ENCODE data around the gene ATG7.
A peak's percentile ranks its signal among the peaks of the same experiment; 100 is the strongest.
"Not testable (repeated sequence)": the region's sequence is repeated elsewhere in the genome, so short reads cannot be mapped to it uniquely, and the experiment has no call there.

ATG7 gene

DNA sequence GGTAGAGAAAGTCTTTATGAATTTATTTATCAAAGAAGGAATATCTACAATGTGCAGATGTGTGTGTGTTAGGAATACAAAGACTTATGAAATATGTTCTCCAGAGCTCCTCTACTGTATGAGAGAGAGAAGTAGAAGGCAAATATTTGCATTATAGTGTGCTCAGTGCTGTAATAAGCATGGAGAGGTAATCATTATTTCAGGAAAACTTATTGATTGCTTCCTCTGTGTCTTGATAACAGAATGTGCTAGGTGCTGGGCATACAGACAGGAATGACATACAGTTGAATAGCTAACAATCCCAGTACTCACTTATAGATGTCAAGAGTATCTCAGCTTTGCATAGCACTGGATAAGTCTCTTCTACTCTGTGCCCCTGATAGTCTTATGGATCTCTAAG lies 30.2 kb downstream of the ATG7 start:
- DNase-seq: no peak

GRCh38 chr3:11304175-11304574 lies 32.0 kb downstream of the ATG7 start:
- no peak for DNase-seq

DNA sequence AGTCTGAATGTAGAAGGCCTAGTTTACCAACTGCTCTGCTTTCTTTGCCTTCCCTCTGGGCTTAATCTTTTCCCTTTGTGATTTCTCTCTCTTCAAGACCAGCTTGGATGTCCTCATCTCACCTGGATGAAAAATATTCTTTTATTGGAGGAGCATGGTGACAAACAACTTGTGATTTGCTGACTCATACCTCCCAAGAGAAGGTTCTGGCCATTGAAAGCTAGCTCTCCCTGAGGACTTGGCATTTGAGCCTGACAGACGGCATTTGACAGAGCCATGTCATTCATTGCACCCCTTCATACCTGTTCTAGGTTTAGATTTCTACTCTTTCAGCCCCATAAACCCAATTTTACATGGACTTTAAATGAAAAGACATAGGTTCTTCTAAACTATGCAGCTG lies 33.3 kb downstream of the ATG7 start:
- no peak for DNase-seq

- peak; percentile 70 for DNase-seq
These were observed 34.8 kb downstream of the ATG7 start for GRCh38 chr3:11306817-11307589.

- no peak for DNase-seq
These were observed 35.7 kb downstream of the ATG7 start for GRCh38 chr3:11307830-11308432.

DNA sequence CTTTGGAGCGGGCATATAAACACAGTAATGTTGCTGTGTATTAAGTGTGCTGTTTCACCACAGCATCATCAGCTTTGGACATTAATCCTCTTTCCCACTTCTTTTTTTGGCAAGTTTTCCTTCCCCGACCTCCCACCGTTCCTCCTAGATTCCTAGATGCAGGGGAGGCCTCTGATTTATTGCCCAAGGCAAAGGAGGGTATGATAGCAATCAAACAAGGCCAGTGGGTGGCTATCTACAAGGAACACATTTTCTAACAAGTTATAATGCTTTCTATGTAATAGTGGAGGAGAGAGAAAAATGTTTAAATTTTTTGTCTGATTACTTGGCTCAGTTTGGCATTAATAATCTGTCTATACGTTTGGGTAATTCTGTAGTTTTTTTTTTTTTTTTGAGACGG lies 38.1 kb downstream of the ATG7 start:
- DNase-seq: no peak

DNA sequence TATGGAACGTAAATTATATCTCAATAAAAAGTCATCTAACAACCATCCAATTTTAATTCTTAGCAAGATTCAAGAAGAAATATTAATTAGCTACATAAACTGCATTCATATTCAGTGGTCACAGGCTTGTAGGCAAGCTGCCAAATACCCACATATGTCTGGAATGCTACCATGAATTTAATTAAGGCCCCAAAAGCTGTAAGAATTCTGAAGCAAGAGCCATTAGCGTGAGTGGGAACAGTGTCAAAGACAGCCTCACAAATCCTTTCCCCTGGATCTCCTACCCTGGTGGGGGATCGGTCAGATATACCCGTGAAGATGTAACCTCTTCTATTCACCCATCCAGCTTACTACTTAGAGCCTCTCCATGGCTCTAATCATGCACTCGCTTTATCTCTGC lies 40.0 kb downstream of the ATG7 start:
- DNase-seq: no peak

DNA sequence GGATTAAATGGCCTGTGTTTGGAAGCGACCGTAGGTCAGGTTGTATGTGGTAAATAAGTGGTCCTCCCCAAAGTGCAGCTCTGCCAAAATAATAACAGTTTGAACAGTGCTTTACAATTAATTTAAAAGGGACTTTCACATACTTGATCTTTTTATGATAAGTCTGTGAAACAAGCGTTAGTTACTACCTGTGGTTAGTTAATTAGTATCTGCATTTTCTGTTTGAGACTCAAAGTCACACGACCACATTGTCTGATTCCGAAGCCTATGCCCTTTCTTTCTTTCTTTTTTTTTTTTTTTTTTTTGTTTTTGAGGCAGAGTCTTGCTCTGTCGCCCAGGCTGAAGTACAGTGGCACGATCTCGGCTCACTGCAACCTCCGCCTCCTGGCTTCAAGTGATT lies 45.1 kb downstream of the ATG7 start:
- DNase-seq: no peak

DNA sequence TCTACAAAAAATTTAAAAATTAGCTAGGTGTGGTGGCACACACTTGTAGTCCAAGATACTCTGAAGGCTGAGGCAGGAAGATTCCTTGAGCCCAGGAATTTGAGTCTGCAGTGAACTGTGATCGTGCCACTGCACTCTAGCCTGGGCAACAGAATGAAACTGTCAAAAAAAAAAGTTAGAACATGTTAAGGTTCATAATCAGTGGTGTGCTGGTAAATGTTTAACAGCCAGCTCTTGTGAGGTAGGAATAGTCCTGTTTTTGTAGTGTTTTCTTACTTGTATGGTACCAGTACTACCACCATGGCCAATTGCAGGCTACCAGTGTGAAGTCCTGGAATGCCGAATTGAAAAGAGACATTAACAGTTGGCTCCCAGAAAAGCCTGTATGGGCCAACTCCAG lies 50.7 kb downstream of the ATG7 start:
- DNase-seq: no peak

DNA sequence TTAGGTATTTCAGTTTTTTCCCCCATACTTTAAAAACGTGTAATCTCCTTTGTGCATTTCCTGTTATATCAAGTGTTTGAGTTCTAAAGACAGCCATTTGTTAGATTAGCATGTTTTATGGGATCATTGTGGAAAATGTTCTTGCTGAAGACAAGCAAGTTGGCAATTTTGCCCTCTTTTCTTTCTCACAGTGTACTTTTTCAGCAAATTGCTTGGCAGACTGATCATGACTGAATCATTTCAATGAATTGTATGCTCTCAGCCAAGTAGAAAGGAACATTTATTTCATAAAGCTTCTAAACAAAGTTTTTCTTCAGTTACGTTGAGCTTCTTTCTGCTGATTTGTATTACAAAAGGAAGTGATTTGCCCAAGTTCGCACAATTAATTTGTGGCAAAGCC lies 51.6 kb downstream of the ATG7 start:
- no peak for DNase-seq

DNA sequence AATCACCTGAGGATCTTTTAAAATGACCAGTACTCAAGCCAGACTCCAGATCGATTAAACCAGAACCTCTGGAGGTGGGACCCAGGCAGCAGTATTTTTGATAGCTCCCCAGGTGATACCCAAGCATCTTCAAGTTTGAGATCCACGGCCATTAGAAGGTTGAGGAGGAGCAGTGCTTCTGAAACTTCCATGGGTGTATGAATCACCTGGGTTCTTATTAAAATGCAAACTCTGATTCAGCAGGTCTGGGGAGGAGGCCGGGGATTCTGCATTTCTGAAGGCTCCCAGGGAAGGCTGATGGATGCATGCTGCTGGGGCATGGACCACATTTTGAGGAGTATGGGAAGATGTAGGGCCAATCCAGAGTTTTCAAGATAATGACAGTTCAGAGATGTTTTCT lies 55.4 kb downstream of the ATG7 start:
- DNase-seq: no peak

- DNase-seq: no peak
These were observed 56.2 kb downstream of the ATG7 start for GRCh38 chr3:11328196-11328945.

GRCh38 chr3:11329777-11330176 lies 57.6 kb downstream of the ATG7 start:
- DNase-seq: no peak

- DNase-seq: no peak
These were observed 58.9 kb downstream of the ATG7 start for GRCh38 chr3:11331101-11331500.

DNA sequence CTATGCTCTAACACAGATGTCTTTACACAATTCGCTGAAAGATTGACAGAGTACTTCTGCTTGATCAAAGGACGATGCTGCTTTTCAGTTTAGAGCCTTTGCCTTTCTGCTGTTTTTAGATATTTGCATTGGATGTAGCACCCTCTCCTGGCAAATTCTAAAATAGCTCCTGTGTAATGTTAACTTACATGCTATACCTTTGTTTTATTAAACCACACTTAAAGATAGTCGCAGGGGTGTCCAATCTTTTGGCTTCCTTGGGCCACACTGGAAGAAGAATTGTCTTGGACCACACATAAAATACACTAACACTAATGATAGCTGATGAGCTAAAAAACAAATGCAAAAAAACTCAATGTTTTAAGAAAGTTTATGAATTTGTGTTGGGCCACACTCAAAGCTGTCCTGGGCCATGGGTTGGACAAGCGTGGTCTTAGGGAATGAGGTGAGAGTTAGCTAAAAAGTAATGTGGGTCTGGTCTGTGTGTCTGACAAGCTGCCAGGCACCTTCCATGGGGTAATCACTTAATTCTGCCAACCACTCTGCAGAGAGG lies 62.9 kb downstream of the ATG7 start:
- peak; percentile 27 for DNase-seq

GRCh38 chr3:11339541-11339940 lies 67.3 kb downstream of the ATG7 start:
- no peak for DNase-seq

GRCh38 chr3:11346416-11346815 lies 74.2 kb downstream of the ATG7 start:
- peak; percentile 2 for DNase-seq

DNA sequence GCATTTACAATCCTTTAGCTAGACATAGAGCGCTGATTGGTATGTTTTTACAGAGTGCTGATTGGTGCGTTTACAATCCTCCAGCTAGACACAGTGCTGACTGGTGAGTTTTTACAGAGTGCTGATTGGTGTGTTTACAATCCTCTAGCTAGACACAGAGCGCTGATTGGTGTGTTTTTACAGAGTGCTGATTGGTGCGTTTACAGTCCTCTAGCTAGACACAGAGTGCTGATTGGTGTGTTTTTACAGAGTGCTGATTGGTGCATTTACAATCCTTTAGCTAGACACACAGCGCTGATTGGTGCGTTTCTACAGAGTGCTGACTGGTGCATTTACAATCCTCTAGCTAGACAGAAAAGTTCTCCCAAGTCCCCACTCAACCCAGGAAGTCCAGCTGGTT lies 76.7 kb downstream of the ATG7 start:
- DNase-seq: not testable (repeated sequence)

DNA sequence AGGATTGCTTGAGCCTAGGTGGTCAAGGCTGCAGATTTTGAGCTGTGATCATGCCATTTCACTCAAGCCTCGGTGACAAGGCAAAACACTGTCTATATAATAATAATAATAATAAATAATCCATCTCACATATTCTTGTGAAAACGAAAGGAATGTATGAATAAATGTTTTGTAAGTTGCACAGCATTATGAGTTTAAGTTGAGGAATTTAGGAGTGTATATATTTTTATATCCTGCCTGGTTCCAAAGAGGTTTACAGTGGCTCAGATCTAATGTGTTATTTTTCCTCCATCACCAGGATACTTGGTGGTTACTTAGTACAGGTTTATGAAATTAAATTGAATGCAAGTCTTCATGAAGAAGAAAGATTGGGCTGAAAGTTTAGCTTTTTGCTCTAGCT lies 77.2 kb downstream of the ATG7 start:
- DNase-seq: no peak

- DNase-seq: no peak
These were observed 78.2 kb downstream of the ATG7 start for GRCh38 chr3:11350374-11350773.

GRCh38 chr3:11351451-11351850 lies 79.3 kb downstream of the ATG7 start:
- DNase-seq: no peak

DNA sequence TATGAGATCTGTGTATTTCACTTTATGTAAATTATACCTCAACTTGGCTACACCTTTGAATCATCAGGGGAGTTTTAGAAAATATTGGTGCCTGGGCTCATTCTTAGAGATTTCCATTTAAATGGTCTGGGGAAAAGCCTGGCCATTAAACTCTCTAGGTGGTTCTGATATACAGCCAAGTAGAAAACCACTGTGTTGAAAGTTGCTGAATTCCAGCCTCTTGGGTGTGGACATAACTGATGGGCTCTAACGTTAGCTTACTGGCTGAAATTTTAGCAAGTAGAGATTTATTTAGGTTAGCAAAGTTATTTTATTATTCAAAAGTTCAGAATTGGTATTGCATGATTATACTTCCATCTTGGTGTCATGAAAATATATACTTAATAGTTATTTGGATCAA lies 84.1 kb downstream of the ATG7 start:
- no peak for DNase-seq

GRCh38 chr3:11362600-11362999 lies 90.4 kb downstream of the ATG7 start:
- no peak for DNase-seq

DNA sequence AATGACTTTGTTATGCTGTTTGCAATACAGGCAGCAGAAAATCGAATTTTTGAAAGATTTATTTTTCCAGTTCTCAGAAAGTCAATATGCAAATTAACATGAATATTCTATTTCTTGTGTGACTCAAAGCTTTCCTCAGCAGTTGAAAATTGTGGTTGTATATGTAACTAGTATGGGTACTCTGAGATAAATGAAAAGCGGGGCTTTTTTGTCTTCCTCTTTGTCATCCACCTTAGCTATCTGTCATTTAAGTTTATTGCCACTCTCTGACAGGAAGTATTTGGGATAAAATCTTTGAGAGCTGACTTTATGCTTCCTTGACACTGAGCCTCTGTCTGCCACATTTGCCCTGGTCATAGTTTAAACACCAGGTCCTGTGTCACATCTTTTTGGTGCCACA lies 91.5 kb downstream of the ATG7 start:
- no peak for DNase-seq

Measured in NCI-H2029 (cell line).